Measurements from ENCODE around the gene WWOX. TPM values are rescaled to one million over a fixed set of nuclear protein-coding genes. Genes with fewer than 3 reads are reported as not detected.

WWOX gene
- total RNA-seq, 1 donor from 2014 or later: 29.6 TPM

GRCh38 chr16:78992001-78992400 is 892.5 kb downstream of the WWOX start:
- no peak overlapping the region for H3K4me3 ChIP-seq (ENCODE audit: low read depth, low read length)
- no peak for DNase-seq (ENCODE audit: low read depth)
- no peak for TF ChIP-seq CTCF (conservative IDR thresholded peaks at IDR 0.05; ENCODE audit: low read depth, low read length)

DNA sequence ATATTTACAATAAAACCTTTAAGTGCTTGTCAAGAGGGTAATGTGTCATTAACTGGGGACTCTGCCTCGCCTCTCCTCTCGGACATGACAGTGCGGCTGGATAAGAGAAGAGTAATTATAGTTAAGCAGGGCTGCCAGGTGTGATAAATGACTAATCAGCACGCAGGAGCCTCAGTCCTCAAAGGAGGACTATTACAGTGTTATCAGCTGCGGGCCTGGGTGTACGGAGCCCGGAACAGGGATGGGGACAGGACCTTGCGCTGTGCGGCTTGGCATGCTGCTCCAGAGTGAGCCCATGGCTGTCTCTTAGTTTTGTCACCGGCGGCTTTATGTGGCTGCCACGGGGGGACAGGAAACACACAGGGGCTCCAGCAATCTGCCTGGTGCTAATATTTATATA is 893.9 kb downstream of the WWOX start:
- no peak for DNase-seq (ENCODE audit: low read depth)
- no peak for TF ChIP-seq CTCF (conservative IDR thresholded peaks at IDR 0.05; ENCODE audit: low read depth, low read length)
- no peak overlapping the region for H3K4me3 ChIP-seq (ENCODE audit: low read depth, low read length)

DNA sequence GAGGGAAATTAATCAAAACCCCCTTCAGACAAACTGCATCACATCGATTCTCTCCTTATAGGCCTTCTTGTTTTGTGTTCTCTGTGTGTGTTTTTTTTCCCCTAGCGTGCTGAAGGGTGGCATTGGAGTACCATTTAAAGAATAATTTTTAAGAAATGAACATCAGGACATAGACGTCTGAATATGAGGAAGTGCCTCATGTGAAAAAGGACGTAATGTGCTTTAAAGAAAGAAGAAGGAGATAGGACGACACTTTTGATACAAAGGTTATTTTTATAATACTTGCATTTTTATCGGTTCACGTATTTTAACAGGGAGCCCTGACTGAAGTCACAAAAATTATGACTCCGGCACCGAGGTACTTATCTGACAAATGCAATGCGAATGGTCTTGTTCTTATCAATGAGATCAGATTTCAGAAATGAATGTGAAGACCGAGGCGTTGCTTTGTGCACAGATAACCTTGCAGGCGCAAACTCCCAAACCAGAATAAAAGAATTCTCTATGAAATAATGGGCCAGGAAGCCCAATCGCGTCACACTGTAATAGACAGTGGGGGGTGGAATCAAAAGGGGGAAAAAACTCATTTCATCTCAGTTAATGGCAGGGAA is 894.8 kb downstream of the WWOX start:
- TF ChIP-seq CTCF (conservative IDR thresholded peaks at IDR 0.05; ENCODE audit: low read depth, low read length): no peak
- DNase-seq (ENCODE audit: low read depth): no peak
- no peak overlapping the region for H3K4me3 ChIP-seq (ENCODE audit: low read depth, low read length)

DNA sequence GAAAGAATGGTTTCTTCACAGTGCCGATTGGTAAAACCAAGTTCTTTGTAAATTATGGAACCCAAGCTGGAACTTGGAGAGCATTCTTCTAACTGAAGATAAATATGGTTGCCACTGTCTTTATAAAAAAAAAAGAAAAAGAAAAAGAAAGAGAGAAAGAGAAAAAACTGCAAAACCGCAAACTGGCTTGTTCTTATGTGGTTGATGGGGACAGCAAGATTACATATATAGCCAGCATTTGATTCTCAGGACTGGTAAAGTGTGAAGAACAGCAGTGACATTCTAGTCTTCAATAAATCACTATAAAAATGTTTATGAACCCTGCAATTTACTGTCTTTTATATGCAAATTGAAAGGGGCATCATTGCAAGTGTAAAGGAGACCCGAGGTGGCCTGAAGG is 896.0 kb downstream of the WWOX start:
- DNase-seq (ENCODE audit: low read depth): no peak
- TF ChIP-seq CTCF (conservative IDR thresholded peaks at IDR 0.05; ENCODE audit: low read depth, low read length): no peak

DNA sequence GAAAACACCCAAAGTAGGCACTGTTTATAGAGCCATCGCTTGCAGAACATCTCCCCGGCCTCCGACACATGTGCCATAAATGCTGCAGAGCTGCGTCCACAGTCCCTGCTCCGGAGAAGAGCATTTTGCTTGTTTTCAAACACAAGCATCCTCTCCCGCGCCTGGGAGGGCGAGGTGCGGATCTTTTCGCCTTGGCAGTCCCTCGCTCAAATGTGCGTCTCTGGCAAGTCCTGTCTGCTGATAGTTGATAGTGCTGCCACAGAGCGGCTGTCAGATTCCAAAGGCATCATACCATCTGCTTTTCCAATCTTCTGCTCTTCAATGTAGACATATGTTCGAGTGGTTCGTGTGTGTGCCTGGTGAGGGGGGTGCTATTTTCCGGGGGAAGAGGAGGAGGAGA is 897.3 kb downstream of the WWOX start:
- H3K4me3 ChIP-seq (ENCODE audit: low read depth, low read length): no peak overlapping the region
- no peak for TF ChIP-seq CTCF (conservative IDR thresholded peaks at IDR 0.05; ENCODE audit: low read depth, low read length)
- DNase-seq (ENCODE audit: low read depth): no peak

More for the DNA sequence above, 896.0 kb downstream of the WWOX start:
- H3K4me3 ChIP-seq (ENCODE audit: low read depth, low read length): no peak overlapping the region

GRCh38 chr16:78998879-78999278 is 899.4 kb downstream of the WWOX start:
- no peak for TF ChIP-seq CTCF (conservative IDR thresholded peaks at IDR 0.05; ENCODE audit: low read depth, low read length)
- no peak overlapping the region for H3K4me3 ChIP-seq (ENCODE audit: low read depth, low read length)
- DNase-seq (ENCODE audit: low read depth): no peak

All from epithelial cell of proximal tubule (primary cell).